ENCODE data around the gene UBAP1. TPM values are rescaled to one million over a fixed set of nuclear protein-coding genes. Genes with fewer than 3 reads are reported as not detected.
A peak's percentile ranks its signal among the peaks of the same experiment; 100 is the strongest.
"Not testable (repeated sequence)": the region's sequence is repeated elsewhere in the genome, so short reads cannot be mapped to it uniquely, and the experiment has no call there.

UBAP1 gene
- total RNA-seq: 22.8 and 28.3 TPM in 2 replicates

DNA sequence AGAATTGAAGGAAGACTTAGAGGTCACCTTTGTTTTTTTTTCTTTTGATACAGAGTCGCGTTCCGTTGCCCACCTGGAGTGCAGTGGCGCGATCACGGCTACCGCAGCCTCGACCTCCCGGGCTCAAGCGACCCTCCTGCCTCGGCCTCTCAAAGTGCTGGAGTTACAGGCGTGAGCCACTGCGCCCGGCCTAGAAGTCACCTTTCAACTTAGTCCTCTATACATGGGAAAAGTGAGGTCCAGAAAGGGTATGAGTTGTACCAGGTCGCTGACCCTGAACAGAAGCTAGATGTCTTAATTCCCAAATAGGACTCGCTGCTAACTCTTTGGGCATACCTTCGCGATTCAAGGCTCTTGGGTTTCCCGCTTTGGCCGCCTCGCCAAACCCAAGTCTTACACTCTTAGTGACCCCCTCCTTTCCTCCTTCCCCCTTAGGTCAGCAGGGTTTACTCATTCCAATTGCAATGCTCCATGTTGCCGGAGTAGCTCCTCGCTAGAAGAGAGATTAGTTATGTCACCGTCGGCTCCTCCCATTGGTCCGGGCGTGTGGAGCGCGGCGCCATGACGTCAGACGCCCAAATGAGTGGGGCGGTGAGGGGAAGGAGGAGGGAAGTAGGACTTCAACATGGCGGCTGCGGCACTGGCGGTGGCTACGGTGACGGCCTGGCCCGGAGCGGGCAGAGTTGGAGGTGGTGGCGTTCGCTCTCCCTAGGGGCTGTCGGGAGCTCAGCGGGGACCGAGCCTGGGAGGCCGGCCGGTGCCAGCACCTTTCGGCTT, at the start of gene UBAP1:
UBAP1 (plus strand) TSS at position 608 of the 777 bp plus-strand sequence. CDS start 41,872 bp downstream, outside the sequence.
- DNase-seq: peak; percentile 99

DNA sequence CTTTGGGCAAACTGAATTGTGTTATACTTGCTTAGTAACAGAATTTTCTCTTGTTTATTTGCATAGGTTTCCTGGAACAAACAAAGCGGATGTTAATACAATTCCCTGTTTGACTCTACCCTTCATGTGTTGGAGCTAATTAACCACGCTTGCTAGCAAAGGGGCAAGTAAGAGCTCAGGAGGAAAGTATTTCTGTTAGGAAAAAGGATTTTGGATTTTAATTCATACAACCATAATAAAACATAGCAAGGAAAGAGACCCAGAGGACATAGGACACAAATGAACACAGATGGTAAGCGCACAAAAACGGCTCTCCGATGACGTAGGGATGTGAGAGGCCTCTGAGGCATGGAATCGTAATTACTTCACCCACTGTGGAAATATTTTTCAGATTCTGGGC, 47.3 kb upstream of the UBAP1 start:
- DNase-seq: no peak

DNA sequence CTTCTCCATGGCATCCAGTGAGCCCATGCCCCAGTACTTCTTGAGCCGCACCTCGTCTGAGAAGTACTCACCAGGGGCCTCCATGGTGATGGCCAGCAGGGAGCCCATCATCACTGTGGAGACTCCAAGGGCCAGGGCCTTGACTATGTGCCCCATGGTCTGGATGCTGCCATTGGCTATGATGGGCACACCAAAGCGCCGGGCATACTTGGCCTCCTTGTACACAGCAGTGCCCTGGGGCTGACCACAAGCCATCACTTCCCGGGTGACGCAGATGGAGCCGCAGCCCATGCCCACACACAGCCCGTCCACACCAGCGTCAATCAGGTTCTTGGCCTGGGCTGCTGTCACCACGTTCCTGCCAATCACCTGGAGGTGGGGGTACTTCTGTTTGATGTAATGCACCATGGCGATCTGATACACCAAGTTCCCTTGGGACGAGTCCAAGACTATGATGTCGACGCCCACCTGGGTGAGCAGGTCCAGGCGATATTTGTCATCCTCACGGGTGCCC, 45.4 kb upstream of the UBAP1 start:
- no peak for DNase-seq

DNA sequence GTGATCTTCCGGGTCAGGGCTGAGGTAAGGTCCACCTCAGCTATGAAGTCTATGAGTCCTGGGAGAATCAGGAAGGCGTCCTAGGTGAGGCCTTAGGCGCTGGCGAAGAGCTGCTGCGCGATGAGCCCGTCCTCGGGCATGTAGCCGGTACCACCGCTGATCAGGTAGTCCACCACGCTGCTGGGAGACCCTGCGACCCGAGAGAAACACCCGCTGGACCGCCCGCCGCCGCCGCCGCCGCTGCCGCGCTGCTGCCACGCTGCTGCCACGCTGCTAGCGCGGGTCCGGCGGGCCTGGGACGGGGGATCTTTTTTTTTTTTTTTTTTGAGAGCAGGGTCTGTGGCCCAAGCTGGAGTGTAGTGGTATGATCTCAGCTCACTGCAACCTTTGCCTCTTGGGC, 44.3 kb upstream of the UBAP1 start:
- DNase-seq: no peak

DNA sequence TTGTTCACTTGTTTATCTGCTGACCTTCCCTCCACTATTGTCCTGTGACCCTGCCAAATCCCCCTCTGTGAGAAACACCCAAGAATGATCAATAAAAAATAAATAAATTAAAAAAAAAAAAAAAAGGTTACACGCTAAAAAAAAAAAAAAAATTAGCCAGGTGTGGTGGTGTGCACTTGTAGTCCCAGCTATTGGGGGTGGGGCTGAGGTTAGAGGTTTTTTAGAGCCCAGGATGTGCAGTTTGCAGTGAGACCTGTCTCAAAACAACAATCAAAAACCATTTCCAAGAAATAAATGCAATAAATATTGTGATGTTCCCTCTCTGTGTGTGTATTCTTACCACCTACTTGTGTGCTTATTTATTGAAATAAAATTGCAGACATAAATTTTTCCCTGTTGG, 40.2 kb upstream of the UBAP1 start:
- not testable (repeated sequence) for DNase-seq

DNA sequence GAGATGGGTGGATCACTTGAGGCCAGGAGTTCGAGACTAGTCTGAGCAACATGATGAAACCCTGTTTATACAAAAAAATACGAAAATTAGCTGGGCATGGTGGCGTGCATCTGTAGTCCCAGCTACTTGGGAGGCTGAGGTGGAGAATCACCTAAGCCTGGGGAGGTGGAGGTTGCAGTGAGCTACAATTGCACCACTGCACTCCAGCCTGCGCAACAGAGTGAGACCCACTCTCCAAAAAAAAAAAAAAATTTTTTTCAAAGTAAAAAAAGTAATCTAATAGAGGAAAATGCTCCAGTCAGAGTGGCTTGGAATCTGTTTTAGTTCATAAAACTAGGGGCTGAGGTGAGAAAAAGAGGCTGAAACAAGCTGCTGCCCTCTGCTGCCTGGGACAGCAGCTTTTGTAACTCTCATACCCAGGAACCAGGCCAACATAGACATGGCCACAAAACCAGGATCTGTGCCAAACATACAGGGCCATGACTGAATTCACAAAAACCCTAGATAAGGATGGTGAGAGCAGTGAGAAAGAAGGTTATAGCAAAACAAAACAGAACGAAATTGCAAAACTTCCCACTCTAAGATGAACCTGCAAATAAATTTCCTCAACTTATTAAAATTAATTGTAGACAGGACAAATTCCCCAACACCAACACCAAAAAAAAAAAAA, 39.2 kb upstream of the UBAP1 start:
- DNase-seq: peak; percentile 74

DNA sequence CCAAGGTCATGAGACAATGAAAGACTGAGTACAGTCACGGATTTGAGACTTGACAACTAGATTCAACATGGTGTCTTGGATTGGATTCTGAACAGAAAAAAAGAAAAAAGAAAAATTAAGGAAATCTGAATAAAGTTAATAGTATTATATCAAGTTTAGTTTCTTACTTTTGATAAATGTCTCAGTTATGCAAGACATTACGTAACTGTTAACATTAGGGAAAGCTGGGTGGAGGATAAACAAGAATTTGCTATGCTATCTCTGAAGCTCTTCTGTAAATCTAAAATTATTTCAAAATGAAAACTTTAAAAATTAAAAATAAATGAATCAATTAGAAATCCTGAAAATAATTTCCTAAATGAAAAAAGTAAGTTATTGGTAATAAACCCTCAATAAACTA, 38.0 kb upstream of the UBAP1 start:
- no peak for DNase-seq

DNA sequence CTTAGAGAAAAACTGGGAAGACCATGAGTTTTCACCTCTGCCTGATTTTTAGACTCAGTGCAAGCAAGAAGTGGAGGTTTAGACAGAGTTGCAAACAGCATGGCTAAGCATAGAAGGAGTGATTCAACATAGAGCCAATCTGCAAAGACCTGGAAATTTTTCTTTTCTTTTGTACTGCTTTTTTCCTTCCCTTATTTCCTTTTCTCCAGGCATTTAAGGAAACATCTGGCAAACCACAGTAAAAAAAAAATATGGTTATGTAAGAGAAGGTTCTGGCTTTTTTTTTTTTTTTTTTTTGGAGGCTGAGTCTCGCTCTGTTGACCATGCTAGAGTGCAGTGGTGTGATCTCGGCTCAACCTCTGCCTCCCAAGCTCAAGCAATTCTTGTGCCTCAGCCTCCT, 35.7 kb upstream of the UBAP1 start:
- DNase-seq: no peak

DNA sequence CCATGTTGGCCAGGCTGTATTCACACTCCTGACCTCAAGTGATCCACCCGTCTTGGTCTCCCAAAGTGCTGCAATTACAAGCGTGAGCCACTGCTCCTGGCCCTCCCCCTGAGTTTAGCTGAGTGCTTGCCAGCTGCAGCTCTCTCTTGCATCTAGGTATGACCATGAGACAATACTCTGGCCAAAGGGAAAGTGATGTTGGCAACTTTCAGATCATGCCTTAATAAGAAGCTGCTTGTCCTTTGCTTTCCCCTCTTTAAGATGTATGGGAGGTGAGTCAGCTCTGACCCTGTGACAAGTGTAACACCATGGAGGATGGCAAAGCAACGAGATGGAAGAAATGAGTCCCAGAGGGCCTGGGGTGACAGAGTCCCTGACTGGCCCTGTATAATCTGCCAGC, 33.7 kb upstream of the UBAP1 start:
- no peak for DNase-seq

DNA sequence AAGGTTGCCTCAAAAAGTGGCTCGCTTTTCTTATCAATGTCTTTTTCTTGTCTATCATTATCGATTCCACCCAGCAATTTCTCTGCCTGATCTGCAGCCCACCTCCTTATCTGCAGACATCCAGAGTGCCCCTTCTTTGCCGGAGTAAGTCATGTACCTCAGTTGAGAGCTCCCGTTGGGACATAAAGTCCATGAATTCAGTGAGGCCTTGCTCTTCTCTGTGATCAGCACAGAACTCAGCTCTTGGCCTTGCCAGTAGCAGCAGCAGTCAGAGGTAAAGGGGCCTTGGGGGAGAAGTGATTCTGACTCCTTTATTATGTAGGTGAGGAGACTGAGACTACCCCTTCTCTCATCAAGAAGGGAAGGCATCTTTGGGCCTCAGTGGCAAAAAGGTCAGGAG, 27.4 kb upstream of the UBAP1 start:
- no peak for DNase-seq

DNA sequence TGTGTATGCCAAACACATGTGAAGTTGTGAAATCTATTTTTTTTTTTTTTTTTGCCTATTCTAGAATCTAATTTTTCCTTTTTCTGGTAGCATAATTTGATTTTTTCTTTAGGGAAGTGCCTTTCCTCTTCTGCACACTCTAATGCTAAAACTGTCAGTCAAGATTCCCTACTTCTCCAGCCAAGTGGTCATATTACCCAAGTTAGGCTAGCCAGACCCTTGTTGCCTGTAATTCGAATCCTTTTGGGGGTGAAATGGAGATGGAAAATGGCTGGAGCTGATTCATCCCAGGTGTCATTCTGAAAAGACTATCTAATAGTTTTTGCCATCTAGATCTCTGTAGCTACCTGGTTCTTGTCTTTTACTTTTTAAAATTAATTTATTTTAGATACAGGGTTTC, 24.8 kb upstream of the UBAP1 start:
- DNase-seq: no peak

DNA sequence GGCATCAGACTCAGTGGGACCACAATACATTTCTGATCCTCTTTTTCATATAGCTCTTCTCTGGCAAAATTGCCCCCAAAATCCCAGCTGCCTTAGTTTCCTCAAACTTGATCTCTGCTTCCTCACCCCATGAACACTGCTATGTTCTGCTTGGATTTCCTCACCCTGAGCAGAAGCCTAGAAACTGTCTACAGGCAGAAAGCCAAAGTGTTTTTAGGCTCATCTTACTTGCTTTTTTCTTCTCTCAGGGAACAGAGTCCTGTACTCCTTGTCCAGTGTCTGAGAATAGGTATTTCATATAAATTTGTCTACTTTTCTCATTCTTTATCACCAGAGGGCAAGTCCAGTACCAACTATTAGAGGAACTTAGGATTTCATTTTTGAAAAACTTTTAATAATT, 21.5 kb upstream of the UBAP1 start:
- DNase-seq: no peak

DNA sequence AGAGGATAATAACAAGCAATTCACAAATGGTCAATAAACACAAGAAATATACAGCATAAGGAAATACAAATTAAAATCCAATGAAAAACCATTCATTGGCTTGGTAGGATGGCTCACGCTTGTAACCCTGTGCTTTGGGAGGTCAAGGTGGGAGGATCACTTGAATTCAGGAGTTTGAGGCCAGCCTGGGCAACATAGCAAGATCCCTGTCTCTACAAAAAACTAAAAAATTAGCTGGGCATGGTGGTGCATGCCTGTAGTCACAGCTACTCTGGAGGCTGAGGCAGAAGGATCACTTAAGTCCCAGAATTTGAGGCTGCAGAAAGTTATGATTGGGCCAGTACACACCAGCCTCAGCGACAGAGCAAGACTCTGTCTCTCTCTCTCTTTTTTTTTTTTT, 20.9 kb upstream of the UBAP1 start:
- DNase-seq: no peak

DNA sequence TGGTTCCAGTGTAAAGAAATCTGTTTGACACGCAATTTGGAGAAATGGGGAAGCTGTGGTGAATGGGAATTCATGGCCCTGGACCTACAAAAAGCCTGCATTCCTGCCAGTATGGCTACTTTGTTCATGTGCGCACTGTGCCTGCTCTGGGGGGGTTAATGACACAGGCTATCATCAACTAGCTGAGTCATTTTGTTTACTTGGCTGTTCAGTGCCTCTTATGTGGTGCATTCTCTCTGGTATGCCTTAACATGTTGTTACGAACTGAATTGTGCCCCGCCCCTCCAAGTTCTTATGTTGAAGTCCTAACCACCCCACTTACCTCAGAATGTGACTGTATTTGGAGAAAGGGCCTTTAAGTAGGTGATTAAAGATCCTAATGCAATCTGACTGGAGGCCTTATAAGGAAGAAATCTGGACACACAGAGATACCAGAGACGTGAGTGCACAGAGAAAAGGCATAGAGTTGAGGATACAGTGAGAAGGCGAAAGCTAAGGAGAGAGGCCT, 20.4 kb upstream of the UBAP1 start:
- DNase-seq: no peak

DNA sequence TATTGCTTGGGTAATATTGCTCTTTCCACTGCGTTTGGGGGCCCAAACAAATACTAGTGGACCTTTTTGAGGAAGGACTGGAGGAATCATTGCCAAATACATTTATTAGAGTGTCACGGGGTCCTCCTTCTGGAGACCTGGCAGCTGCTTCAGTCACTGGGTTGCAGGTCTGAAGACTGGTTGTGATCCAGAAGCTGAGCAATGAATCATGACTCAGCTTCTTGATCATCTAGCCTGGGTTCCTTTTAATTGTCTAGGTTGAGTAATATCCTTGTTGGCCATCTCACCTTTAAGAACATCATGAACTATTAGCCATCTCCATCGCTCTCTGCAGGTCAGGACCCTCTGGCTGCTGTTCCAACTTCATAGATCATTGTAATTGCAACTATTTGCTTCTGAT, 15.4 kb upstream of the UBAP1 start:
- peak; percentile 26 for DNase-seq

DNA sequence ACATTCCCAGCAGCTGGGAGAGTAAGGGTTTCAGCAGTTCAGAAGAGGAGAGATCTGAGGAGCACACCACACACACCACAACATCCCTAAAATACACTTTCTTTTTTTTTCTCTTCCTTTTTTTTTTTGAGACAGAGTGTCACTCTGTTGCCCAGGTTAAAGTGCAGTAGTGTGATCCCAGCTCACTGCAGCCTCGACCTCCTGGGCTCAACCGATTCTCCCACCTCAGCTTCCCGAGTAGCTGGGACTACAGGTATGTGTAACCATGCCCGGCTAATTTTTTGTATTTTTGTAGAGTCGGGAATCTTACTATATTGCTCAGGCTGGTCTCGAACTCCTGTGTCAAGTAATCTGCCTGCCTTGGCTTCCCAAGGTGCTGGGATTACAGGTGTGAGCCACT, 9.7 kb upstream of the UBAP1 start:
- DNase-seq: no peak

DNA sequence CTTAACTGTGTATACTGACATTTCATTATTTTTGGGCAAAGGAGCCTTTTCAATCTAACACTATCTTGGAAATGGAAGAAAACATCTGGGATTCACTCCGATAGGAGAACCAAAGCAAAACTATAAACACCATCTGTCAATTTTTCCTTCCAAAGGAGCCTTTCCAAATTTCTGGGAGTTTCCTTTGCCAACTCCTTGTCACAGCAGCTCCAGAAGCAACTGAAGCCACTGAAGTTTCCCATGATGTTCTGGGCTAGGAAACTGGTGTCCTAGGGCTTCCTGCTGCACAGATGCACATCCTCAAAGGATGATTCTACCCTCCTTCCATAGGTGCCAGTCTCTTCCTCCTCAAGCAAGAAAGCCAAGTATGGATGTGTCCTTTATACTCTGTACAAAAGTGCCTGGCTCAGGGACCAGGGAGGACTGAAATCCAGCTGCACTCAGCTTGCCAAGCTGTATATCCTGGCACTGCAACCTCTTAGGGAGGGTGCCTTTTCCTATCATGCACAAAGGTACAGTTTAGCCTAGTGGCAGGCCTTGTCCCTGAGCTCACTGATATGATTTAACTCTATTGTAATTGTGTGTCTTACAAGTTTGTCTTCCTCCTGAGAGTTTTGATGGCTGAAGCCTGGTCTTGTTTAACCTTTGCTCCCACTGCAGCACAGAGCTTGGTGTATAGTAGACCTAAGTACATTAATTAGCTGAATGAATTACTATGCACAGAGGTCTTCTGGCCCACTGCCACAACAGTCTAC, 8.4 kb upstream of the UBAP1 start:
- DNase-seq: no peak

DNA sequence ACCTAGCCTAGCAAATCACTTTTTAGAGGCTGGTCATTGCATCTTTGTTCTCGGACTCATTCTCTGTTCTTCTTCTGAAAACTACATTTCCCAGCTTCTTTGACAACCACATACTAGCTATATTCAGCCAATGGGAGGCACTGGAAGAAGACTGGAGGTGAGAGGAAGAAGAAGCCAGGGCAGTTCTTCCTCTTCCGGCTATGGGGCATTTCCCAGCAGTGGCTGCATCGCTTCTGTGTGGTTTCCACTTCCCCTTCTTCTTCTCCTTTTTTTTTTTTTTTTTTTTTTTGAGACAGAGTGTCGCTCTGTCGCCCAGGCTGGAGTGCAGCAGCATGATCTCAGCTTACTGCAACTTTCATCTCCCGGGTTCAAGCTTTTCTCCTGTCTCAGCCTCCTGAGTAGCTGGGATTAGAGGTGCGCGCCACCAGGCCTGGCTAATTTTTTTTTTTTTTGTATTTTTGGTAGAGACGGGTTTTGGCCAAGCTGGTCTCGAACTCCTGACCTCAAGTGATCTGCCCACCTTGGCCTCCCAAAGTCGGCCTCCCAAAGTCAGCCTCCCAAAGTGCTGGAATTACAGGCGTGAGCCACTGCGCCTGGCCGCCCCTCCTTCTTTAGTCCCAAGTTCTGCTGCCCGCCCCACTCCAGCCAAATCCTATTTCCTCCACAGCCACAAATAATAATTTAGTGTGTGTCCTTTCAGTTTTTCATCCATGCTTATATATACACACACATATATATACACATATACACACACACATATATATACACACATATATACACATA, 6.9 kb upstream of the UBAP1 start:
- no peak for DNase-seq

DNA sequence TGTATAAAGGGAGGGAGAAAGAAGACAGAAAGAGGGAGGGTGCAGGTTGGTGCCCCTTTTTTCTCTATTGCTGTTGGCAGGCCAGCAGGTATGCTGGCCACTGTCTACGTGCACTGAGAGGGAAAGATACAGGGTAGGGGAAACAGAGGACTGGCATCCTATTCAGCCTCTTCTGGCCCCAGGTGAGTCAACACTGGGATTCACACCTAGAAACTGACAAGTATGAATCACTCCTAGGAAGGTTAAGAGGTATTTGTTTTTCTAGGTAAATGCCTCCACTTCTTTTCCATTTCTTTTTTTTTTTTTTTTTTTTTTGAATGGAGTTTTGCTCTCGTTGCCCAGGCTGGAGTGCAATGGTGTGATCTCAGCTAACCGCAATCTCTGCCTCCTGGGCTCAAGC, 2.8 kb upstream of the UBAP1 start:
- no peak for DNase-seq

DNA sequence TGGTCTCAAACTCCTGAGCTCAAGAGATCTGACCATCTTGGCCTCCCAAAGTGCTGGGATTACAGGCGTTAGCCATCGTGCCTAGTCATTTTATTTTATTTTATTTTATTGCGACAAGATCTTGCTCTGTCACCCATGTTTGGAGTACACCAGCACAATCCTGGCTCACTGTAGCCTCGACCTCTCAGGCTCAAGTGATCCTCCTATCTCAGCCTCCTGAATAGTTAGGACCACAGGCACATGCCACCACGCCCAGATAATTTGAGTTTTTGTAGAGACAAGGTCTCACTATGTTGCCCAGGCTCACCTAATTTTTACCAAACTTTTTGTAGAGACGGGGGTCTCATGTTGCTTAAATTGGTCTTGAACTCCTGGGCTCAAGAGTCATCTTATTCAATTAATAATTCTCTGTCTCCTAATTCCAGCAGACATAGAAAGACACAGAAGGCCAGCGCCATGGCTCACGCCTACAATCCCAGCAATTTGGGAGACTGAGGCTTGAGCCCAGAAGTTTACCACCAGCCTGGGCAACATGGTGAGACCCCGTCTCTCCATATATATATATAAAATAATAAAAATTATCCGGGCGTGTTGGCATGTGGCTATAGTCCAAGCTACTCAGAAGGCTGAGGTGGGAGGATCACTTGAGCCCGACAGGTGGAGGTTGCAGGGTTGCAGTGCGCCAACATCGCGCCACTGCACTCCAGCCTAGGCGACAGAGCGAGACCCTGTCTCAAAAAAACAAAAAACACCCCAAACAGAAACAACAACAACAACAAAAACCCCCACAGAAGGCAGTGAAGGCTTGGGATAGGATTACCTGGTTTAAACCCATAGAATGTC, 1.0 kb upstream of the UBAP1 start:
- DNase-seq: no peak
